ENCODE measurements around the gene LCT.
A peak's percentile ranks its signal among the peaks of the same experiment; 100 is the strongest.

LCT gene

GRCh38 chr2:135802350-135802749 is 34.6 kb downstream of the LCT start:
- no peak for DNase-seq (ENCODE audit: low read depth)
- in situ Hi-C loops (cut with HindIII; ENCODE audit: low sequenced_read_pairs): no loop called here
- H3K4me3 ChIP-seq (ENCODE audit: low read depth, low read length): no peak overlapping the region
- TF ChIP-seq CTCF (IDR thresholded peaks at IDR 0.05; ENCODE audit: low read depth, low read length, missing control alignments): no peak

GRCh38 chr2:135800513-135801460 is 36.2 kb downstream of the LCT start:
- DNase-seq (ENCODE audit: low read depth): no peak
- H3K4me3 ChIP-seq (ENCODE audit: low read depth, low read length): no peak overlapping the region
- no peak for TF ChIP-seq CTCF (IDR thresholded peaks at IDR 0.05; ENCODE audit: low read depth, low read length, missing control alignments)
- in situ Hi-C loops (cut with HindIII; ENCODE audit: low sequenced_read_pairs): no loop called here

GRCh38 chr2:135799738-135800137 is 37.2 kb downstream of the LCT start:
- in situ Hi-C loops (cut with HindIII; ENCODE audit: low sequenced_read_pairs): no loop called here
- no peak for DNase-seq (ENCODE audit: low read depth)
- TF ChIP-seq CTCF (IDR thresholded peaks at IDR 0.05; ENCODE audit: low read depth, low read length, missing control alignments): no peak
- no peak overlapping the region for H3K4me3 ChIP-seq (ENCODE audit: low read depth, low read length)

- peak; percentile 19 for TF ChIP-seq CTCF (IDR thresholded peaks at IDR 0.05; ENCODE audit: low read depth, low read length, missing control alignments)
- in situ Hi-C loops (cut with HindIII; ENCODE audit: low sequenced_read_pairs): no loop called here
- no peak for DNase-seq (ENCODE audit: low read depth)
- H3K4me3 ChIP-seq (ENCODE audit: low read depth, low read length): no peak overlapping the region
Observed at GRCh38 chr2:135798762-135799161, 38.2 kb downstream of the LCT start.

- no peak for DNase-seq (ENCODE audit: low read depth)
- no peak overlapping the region for H3K4me3 ChIP-seq (ENCODE audit: low read depth, low read length)
- in situ Hi-C loops (cut with HindIII; ENCODE audit: low sequenced_read_pairs): no loop called here
- TF ChIP-seq CTCF (IDR thresholded peaks at IDR 0.05; ENCODE audit: low read depth, low read length, missing control alignments): no peak
Observed at GRCh38 chr2:135798275-135798705, 38.7 kb downstream of the LCT start.

- H3K4me3 ChIP-seq (ENCODE audit: low read depth, low read length): no peak overlapping the region
- DNase-seq (ENCODE audit: low read depth): no peak
- TF ChIP-seq CTCF (IDR thresholded peaks at IDR 0.05; ENCODE audit: low read depth, low read length, missing control alignments): peak; percentile 98
- in situ Hi-C loops (cut with HindIII; ENCODE audit: low sequenced_read_pairs): no loop called here
Observed at GRCh38 chr2:135797497-135798274, 39.3 kb downstream of the LCT start.

Measured in astrocyte of the cerebellum (primary cell).